ENCODE results near the gene SLF2.

GRCh38 chr10:100889546-100889945, 23.2 kb upstream of the SLF2 start:
- TF ChIP-seq SUZ12 (IDR thresholded peaks at IDR 0.05; ENCODE audit: extremely low read depth, insufficient read depth, insufficient read length) = no peak
- TF ChIP-seq ZNF274 (IDR thresholded peaks at IDR 0.05; ENCODE audit: low read depth, low read length) = no peak
- no peak for TF ChIP-seq YY1 (IDR thresholded peaks at IDR 0.05; ENCODE audit: insufficient read depth, insufficient read length)
